Motor neuron (in vitro differentiated cells): ENCODE data around the gene SAMD10. TPM values are rescaled to one million over a fixed set of nuclear protein-coding genes. Genes with fewer than 3 reads are reported as not detected.
"Not testable (repeated sequence)": the region's sequence is repeated elsewhere in the genome, so short reads cannot be mapped to it uniquely, and the experiment has no call there.

Source experiments
- ATAC-seq, 8 experiments: fragments of 200-7000 bp; cut with Tn5 transposase; replicated peaks in 6 of 8; 2 replicates each; pipeline ENCODE4 v1.8.0; 2021; ENCODE audit warnings: mild to moderate bottlenecking in 8 of 8, moderate library complexity in 8 of 8
- H3K27ac ChIP-seq, 2 donors: fragments of 250-450 bp; sonication (Bioruptor Pico); 2 replicates each; pipeline ENCODE4 v1.9.0; 2021; ENCODE audit warnings: antibody characterized with exemption in 2 of 2, mild to moderate bottlenecking in 2 of 2, moderate library complexity in 1 of 2
- H3K4me1 ChIP-seq, 2 donors: fragments of 250-450 bp; sonication (Bioruptor Pico); replicated peaks in 1 of 2; 2 replicates each; pipeline ENCODE4 v1.6.1; 2021; ENCODE audit warnings: antibody characterized with exemption in 2 of 2, mild to moderate bottlenecking in 2 of 2, moderate library complexity in 1 of 2
- H3K4me3 ChIP-seq, 5 donors: fragments of 250-450 bp; sonication (Bioruptor Pico); 2 replicates each; pipeline ENCODE4 v1.9.0; 2021; ENCODE audit warnings: antibody characterized with exemption in 5 of 5, mild to moderate bottlenecking in 5 of 5, moderate library complexity in 4 of 5
- WGBS, 10 experiments: fragments of 450-650 bp; shearing (Covaris generic); methylation state at CpG; one replicate each; pipeline ENCODE4 v1.0.0; 2022; 5-methylcytosine and 5-hydroxymethylcytosine counted together
- in situ Hi-C, 9 experiments: fragments of 400-800 bp; cut with MboI; loops; one replicate each; pipeline ENCODE4 v1.15.0; 2021; ENCODE audit warnings: low sequenced_read_pairs in 9 of 9, low pct_unique_long_range_greater_than_20kb in 2 of 9; ENCODE audit not compliant: unreplicated experiment in 9 of 9
- total RNA-seq, 8 experiments: library from RNA; unstranded; fragments of 300-600 nt; gene quantifications; 2 replicates each; pipeline versions ENCODE4 v1.2.3 to v1.2.4, GENCODE V29; 2022

The SAMD10 gene
- total RNA-seq, 8 experiments from 2014 or later: 0.51 to 9.5 (median 6.1) TPM

GRCh38 chr20:63961664-63962425 lies 17.6 kb downstream of the SAMD10 start:
- in situ Hi-C loops: no loop called here
- peaks cover 8 to 12% of the 10 kb centered on the region in 2 donors for H3K4me1 ChIP-seq
- no peak for ATAC-seq
- WGBS, 10 experiments: 80 to 100% (median 80%) methylated on average over 1 to 5 of the region's 26 CpGs; no CpG with 5 or more reads in 5 of the 10 experiments
- no peak overlapping the region for H3K27ac ChIP-seq
- no peak overlapping the region for H3K4me3 ChIP-seq

DNA sequence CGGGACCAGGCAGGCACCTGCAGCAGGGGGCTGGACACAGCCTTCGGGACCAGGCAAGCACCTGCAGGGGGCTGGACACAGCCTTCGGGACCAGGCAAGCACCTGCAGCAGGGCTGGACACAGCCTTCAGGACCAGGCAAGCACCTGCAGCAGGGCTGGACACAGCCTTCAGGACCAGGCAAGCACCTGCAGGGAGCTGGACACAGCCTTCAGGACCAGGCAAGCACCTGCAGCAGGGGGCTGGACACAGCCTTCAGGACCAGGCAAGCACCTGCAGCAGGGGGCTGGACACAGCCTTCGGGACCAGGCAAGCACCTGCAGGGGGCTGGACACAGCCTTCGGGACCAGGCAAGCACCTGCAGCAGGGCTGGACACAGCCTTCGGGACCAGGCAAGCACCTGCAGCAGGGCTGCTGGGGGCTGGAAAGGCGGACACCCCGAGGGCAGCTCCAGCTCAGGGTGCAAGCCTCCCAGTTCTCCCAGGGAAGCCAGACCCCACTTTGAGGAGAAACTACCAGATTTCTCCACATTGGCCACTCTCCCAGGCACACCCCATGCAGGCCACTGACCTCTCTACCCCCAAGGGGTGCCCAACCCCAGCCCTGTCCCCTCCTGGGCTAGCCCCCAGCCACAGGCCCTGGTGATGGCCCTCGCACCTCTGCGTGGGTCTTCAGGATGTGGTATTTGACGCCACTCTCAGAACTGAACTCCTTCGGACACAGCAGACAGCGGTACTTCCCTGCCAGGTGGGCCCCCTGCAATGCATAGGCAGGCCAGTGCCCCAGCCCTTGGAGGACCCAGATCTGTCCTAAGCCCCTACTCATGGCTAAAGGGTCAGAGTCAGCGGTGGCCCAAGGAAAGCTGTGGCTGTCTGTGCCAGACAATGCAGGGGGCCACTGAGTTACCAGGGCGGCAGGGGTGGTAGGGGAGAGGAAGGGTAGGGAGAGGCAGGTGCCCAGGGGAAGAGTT lies 18.5 kb downstream of the SAMD10 start:
- WGBS, 10 experiments: 80 to 100% methylated on average over 1 to 2 of the region's 15 CpGs; no CpG with 5 or more reads in 8 of the 10 experiments
- ATAC-seq: not testable (repeated sequence)

GRCh38 chr20:63959699-63960075 lies 19.8 kb downstream of the SAMD10 start:
- Histone ChIP-seq H3K4me1 (peaks cover 12 to 20% of the 10 kb centered on the region in 2 donors), H3K27ac (no peak overlapping the region), H3K4me3 (no peak overlapping the region)
- in situ Hi-C loops: no loop called here
- 80 to 100% (median 90%) methylated on average over 1 to 11 of the region's 17 CpGs; no CpG with 5 or more reads in 5 of the 10 experiments for WGBS, 10 experiments
- no peak for ATAC-seq

More for the DNA sequence above, 18.5 kb downstream of the SAMD10 start:
- in situ Hi-C loops, H3K4me3 ChIP-seq, H3K27ac ChIP-seq: not testable (repeated sequence)
- peaks cover 8 to 16% of the 10 kb centered on the region in 2 donors for H3K4me1 ChIP-seq

- H3K4me1 ChIP-seq: peaks cover 18 to 26% of the 10 kb centered on the region in 2 donors
- H3K4me3 ChIP-seq: no peak overlapping the region
- in situ Hi-C loops: no loop called here
- H3K27ac ChIP-seq: no peak overlapping the region
- 60 to 96% (median 65%) methylated on average over 2 to 4 of the region's 10 CpGs; no CpG with 5 or more reads in 7 of the 10 experiments for WGBS, 10 experiments
- no peak for ATAC-seq
Measured at GRCh38 chr20:63958964-63959698, 20.3 kb downstream of the SAMD10 start.

DNA sequence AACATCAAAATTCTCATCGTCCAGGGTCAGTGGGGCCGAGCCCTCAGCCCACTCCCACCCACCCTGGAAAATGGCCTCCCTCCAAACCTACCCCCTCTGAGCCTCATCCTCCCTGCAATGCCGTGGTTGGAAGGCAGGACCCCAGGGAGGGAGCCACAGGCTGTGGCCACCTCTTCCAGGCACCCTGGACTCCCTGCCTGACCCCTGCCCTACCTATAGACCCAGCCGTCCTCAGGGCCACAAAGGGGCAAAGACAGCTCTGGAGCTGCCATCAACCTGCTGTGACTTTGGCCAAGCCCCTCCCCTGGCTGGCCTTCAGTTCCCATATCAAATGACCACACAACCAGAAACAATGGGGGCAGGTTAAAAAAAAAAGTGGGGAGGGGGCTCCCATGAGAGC lies 21.0 kb downstream of the SAMD10 start:
- ATAC-seq: no peak
- Histone ChIP-seq H3K4me3 (no peak overlapping the region), H3K4me1 (peaks cover 19 to 31% of the 10 kb centered on the region in 2 donors), H3K27ac (no peak overlapping the region)
- WGBS, 10 experiments: no CpG with 5 or more reads among the region's 4 CpGs
- in situ Hi-C loops: no loop called here

- no peak overlapping the region for H3K4me3 ChIP-seq
- in situ Hi-C loops: no loop called here
- peak in 3 of 8 experiments; percentile 2 to 33 (median 6) for ATAC-seq
- peaks cover 19 to 31% of the 10 kb centered on the region in 2 donors for H3K4me1 ChIP-seq
- whole genome bisulfite sequencing, 10 experiments: 0% methylated on average over 1 of the region's 13 CpGs; no CpG with 5 or more reads in 9 of the 10 experiments
- peak overlapping the region in 1 of 2 donors; percentile 69 for H3K27ac ChIP-seq
Measured at GRCh38 chr20:63957690-63958441, 21.6 kb downstream of the SAMD10 start.

DNA sequence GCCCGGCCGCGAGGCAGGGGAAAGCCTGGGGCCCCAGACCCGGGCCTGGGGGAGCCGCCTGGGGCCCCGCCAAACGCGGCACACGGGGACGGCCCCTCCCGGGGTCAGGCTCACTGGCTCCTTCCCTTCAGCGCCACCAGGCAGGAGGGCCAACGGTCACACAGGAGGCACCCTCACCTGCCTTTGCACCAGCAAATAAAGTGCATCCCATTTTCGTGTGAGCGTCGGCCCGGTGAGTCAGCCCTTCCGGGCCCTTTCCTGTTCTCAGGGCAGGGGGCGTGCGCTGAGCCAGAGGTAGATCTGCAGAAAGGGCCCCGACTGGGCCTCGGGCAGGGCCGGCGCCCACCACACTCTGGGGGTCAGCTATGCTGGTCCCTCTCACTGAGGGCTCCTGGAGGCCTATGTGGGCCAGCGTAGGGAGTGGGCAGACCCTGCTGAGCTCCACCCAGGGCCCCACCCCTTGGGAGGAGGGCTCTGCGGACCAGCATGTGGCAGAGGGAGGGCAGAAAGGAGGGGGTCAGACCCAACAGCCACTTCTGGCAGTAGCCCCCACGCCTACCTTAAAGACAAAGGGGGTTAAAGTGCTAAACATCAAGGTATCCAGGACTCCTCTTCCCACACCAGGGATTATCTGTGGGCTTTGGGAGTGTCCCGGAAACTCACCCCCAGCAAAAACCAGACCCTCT lies 22.3 kb downstream of the SAMD10 start:
- 0 to 60% (median 25%) methylated on average over 1 to 6 of the region's 28 CpGs; no CpG with 5 or more reads in 4 of the 10 experiments for WGBS, 10 experiments
- Histone ChIP-seq H3K4me1 (peaks cover 19 to 31% of the 10 kb centered on the region in 2 donors), H3K4me3 (peak overlapping the region; percentile 18 to 97 (median 36)), H3K27ac (peak overlapping the region; percentile 4 to 69)
- in situ Hi-C loops: no loop called here
- peak; percentile 9 to 63 (median 27) for ATAC-seq

- 0 to 10% methylated on average over 1 to 2 of the region's 15 CpGs; no CpG with 5 or more reads in 8 of the 10 experiments for WGBS, 10 experiments
- peak overlapping the region; percentile 4 to 69 for H3K27ac ChIP-seq
- in situ Hi-C loops: no loop called here
- ATAC-seq: peak in 1 of 8 experiments; percentile 1
- H3K4me3 ChIP-seq: peak overlapping the region; percentile 18 to 97 (median 36)
- H3K4me1 ChIP-seq: peaks cover 19 to 34% of the 10 kb centered on the region in 2 donors
Measured at GRCh38 chr20:63956664-63957003, 22.8 kb downstream of the SAMD10 start.

DNA sequence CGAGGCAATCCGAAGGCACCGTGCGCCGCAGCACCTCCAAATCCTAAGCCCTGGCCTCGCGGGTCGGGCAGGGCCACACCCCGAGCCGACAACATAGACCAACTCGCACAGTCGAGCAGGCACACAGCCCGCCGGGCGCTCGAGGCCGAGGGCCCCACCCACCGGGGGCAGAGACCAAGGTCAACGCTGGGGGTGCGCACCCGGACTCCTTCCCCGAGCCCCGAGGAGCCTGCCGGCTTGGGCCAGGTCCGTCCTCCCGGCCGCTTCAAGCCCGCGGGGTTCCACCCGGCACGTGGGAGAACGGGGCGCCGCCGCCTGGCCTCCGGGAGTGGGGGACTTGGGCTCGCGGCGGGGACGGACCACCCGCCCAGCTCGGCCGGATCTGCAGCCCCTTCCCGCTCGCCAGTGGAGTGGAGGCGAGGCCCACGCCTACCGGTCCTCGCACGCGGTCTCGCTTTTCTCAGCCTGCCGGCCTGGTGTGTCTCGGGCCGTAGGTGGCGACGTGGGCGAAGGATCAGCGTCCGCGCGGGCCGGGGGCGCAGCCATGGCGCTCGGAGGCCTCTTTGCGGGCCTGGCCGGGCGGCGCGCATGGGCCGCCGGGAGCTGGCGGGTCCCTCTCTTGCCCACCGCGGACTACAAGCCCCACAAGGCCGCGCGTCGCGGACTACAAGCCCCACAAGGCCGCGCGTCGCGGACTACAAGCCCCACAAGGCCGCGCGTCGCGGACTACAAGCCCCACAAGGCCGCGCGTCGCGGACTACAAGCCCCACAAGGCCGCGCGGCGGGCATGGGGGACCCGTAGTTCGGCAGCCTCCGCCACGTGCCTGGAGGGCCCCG lies 23.4 kb downstream of the SAMD10 start, which contains the start of gene UCKL1:
Gene UCKL1, minus strand, starts transcription at position 590 of the 837 bp plus-strand sequence. Its CDS starts 44 bp downstream, at position 546.
- 0 to 2% (median 0%) methylated on average over 2 to 20 of the region's 105 CpGs; no CpG with 5 or more reads in 6 of the 10 experiments for WGBS, 10 experiments
- Histone ChIP-seq H3K4me1 (peaks cover 21 to 37% of the 10 kb centered on the region in 2 donors), H3K4me3 (peak within 1 kb of the TSS; percentile 78 to 97 (median 86)), H3K27ac (peak within 1 kb of the TSS; percentile 90 to 95)
- ATAC-seq: peak; percentile 70 to 89 (median 86)
- in situ Hi-C loops: no loop called here

DNA sequence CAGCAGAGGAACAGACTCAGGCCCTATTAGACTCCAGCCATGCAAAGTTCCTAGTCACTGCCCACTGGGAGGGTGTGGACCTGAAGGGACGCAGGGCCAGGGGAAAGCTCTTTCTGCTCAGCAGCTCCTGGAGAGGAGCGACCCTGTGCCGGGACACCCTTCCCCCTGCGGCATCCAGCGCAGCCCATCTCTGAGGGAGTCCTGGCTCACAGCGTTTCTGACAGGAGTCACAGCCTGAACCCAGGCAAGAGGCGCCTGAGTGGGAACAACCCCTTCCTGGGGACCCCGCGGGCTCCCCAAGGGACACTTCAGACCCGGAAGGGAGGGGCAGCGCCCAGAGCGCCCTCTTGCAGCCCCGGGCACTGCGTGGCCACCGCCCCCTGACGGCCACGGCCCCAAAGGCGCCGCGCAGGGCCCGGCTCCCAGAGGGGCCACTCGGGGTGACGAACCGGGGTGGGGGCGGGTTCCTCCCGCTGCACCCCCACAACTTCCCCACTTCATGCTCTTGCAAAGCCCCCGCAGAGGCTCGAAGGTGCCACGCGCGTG lies 24.1 kb downstream of the SAMD10 start:
- ATAC-seq: peak; percentile 2 to 31 (median 16)
- H3K4me3 ChIP-seq: peak overlapping the region; percentile 78 to 97 (median 86)
- peaks cover 28 to 42% of the 10 kb centered on the region in 2 donors for H3K4me1 ChIP-seq
- 0 to 10% methylated on average over 3 of the region's 31 CpGs; no CpG with 5 or more reads in 8 of the 10 experiments for WGBS, 10 experiments
- peak overlapping the region; percentile 90 to 95 for H3K27ac ChIP-seq
- in situ Hi-C loops: no loop called here
